ENCODE measurements around the gene IRF1. TPM values are rescaled to one million over a fixed set of nuclear protein-coding genes. Genes with fewer than 3 reads are reported as not detected.

The IRF1 gene
- total and polyA plus RNA-seq, 2 experiments from 2014 or later, result 5.7 to 6.0 TPM

DNA sequence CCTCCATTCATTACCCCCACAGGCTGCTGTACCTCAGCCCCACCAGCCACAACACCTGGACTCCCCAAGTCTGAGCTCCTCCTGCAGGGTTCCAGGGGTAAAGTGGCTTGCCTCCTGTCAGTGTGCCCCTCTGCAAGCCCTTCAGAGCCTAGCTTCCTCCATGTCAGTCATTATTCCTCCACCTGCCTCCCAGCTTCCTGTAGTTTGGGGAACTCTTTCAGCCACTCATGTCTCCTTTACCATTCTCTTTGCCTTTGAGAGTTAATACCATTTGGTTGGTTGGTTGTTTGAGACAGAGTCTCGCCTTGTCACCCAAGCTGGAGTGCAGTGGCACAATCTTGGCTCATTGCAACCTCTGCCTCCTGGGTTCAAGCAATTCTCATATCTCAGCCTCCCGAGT lies 36.2 kb downstream of the IRF1 start:
- H3K27ac ChIP-seq, result no peak overlapping the region
- H3K27me3 ChIP-seq, result no peaks in the 10 kb centered on the region
- H3K4me1 ChIP-seq (ENCODE audit: low read depth), result no peaks in the 10 kb centered on the region

DNA sequence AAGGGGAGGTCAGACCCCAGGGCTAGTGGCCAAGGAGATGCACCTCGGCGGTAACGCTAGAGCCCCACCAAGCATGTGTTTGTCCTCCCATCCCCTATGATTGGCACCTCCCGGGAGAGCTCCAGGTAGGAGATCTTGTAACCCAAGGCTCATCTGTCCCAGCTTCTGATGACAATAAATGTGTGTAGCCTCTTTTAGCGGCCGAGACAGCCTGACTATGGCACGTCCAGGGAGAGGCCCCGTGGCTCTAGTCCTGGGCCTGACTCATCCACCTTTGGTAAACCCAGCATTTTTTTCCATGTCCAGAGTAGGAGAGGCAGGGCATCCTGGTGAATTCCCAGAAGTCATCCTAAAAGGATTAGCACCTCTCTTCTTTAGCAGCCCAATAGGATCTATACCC lies 39.2 kb downstream of the IRF1 start:
- no peaks in the 10 kb centered on the region for H3K4me1 ChIP-seq (ENCODE audit: low read depth)
- H3K9me3 ChIP-seq (ENCODE audit: low read depth), result no peaks in the 10 kb centered on the region
- H3K27ac ChIP-seq, result no peak overlapping the region
- no peak for DNase-seq (ENCODE audit: low read depth in 1 of 2, low spot score in 1 of 2)
- no peak overlapping the region for H3K4me3 ChIP-seq
- TF ChIP-seq, protein P1, sequence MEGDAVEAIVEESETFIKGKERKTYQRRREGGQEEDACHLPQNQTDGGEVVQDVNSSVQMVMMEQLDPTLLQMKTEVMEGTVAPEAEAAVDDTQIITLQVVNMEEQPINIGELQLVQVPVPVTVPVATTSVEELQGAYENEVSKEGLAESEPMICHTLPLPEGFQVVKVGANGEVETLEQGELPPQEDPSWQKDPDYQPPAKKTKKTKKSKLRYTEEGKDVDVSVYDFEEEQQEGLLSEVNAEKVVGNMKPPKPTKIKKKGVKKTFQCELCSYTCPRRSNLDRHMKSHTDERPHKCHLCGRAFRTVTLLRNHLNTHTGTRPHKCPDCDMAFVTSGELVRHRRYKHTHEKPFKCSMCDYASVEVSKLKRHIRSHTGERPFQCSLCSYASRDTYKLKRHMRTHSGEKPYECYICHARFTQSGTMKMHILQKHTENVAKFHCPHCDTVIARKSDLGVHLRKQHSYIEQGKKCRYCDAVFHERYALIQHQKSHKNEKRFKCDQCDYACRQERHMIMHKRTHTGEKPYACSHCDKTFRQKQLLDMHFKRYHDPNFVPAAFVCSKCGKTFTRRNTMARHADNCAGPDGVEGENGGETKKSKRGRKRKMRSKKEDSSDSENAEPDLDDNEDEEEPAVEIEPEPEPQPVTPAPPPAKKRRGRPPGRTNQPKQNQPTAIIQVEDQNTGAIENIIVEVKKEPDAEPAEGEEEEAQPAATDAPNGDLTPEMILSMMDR (IDR thresholded peaks at IDR 0.05; ENCODE audit: low read depth, low read length), result no peak
- H3K36me3 ChIP-seq, result no peaks in the 10 kb centered on the region
- no peaks in the 10 kb centered on the region for H3K27me3 ChIP-seq

More for the DNA sequence above, 36.2 kb downstream of the IRF1 start:
- Histone ChIP-seq H3K36me3 (no peaks in the 10 kb centered on the region), H3K9me3 (ENCODE audit: low read depth) (no peaks in the 10 kb centered on the region), H3K4me3 (no peak overlapping the region)
- DNase-seq (ENCODE audit: low read depth in 1 of 2, low spot score in 1 of 2), result no peak
- TF ChIP-seq, protein P1 (IDR thresholded peaks at IDR 0.05; ENCODE audit: low read depth, low read length), result no peak

DNA sequence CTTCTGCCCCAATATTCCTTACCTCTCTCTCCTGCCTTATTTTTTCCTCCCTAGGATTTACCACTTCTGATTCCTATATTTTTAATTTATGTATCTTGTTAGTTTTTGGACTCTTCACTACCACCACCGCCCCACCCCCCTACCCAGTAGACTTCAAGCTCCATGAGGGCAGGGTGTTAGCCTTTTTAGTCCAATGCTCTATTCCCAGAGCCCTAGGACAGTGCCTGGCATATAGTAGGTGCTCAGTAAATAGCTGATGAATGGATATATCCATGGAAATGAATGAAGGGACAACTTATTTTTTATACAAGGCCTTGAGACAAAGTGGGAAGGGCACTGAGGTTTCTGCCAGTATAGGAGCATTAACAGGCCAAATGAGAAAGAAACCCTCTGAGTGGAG lies 41.5 kb downstream of the IRF1 start:
- no peak for DNase-seq (ENCODE audit: low read depth in 1 of 2, low spot score in 1 of 2)
- Histone ChIP-seq H3K27me3 (no peaks in the 10 kb centered on the region), H3K4me1 (ENCODE audit: low read depth) (no peaks in the 10 kb centered on the region), H3K27ac (no peak overlapping the region), H3K4me3 (no peak overlapping the region), H3K9me3 (ENCODE audit: low read depth) (no peaks in the 10 kb centered on the region), H3K36me3 (no peaks in the 10 kb centered on the region)
- TF ChIP-seq, protein P1 (IDR thresholded peaks at IDR 0.05; ENCODE audit: low read depth, low read length), result no peak

DNA sequence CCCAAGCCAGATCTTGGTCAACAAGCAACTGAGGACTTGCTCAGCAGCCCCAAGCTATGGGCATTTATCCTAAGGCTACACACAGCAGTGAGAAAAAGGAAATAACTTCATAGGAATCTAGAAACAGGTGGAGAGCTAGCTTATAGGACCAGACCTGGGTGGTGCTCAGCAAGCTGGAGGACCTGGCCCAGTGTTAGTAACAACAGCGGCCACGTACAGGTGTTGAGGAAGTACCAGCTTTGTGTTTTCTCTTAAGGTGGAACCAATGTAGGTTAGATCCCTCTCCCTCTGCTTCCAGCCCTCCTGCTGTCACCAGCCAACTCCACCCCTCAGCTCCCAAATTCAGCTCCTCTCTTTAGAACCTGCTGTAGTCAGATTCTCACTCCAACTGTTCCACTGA lies 43.4 kb downstream of the IRF1 start:
- H3K9me3 ChIP-seq (ENCODE audit: low read depth), result no peaks in the 10 kb centered on the region
- H3K36me3 ChIP-seq, result no peaks in the 10 kb centered on the region
- DNase-seq (ENCODE audit: low read depth in 1 of 2, low spot score in 1 of 2), result no peak
- no peaks in the 10 kb centered on the region for H3K4me1 ChIP-seq (ENCODE audit: low read depth)
- TF ChIP-seq, protein P1 (IDR thresholded peaks at IDR 0.05; ENCODE audit: low read depth, low read length), result no peak
- H3K4me3 ChIP-seq, result no peak overlapping the region
- H3K27me3 ChIP-seq, result no peaks in the 10 kb centered on the region
- H3K27ac ChIP-seq, result no peak overlapping the region

DNA sequence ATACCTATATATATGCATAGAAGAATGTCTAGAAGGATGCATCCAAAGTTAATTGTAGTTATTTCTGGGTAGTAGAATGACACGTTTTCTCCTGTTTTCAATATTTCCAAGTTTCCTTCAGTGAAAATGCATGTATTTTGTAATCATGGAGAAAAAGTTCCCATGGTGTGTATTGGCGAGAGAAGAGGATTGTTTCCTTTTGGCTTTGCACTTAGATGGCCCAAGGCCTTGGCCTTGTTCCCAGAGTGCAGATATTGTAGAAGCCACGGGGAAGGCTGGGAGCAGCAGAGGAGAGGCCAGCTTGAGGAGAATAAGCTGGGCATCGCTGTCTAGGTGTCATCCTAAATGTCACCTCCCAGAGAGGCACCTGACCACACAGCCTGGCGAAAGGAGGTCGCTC lies 44.0 kb downstream of the IRF1 start:
- no peak overlapping the region for H3K27ac ChIP-seq
- TF ChIP-seq, protein P1 (IDR thresholded peaks at IDR 0.05; ENCODE audit: low read depth, low read length), result no peak
- no peak overlapping the region for H3K4me3 ChIP-seq
- DNase-seq (ENCODE audit: low read depth in 1 of 2, low spot score in 1 of 2), result peak in 1 of 2 donors; percentile 94
- H3K4me1 ChIP-seq (ENCODE audit: low read depth), result no peaks in the 10 kb centered on the region
- H3K27me3 ChIP-seq, result no peaks in the 10 kb centered on the region
- no peaks in the 10 kb centered on the region for H3K9me3 ChIP-seq (ENCODE audit: low read depth)
- H3K36me3 ChIP-seq, result no peaks in the 10 kb centered on the region

DNA sequence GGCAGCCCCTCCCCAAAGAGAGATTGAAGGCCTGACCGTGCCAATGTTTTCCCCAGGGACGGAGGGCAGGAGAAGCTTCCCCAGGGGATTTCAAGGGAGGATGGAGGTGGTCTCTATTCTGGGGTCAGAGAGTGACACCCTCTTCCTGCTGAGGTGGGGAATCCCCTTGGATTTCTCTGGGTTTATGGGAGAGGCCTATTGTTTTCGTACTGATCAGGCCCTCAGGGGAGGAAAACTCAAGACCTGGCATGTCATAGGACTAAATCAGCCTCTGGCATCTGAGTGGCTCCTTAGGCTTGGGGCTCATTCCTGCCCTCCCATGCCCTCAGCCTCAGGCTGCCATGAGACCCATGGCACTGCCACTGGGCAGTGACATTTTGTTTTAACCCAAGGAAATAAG lies 44.6 kb downstream of the IRF1 start:
- no peaks in the 10 kb centered on the region for H3K9me3 ChIP-seq (ENCODE audit: low read depth)
- H3K27ac ChIP-seq, result no peak overlapping the region
- no peak for DNase-seq (ENCODE audit: low read depth in 1 of 2, low spot score in 1 of 2)
- no peaks in the 10 kb centered on the region for H3K4me1 ChIP-seq (ENCODE audit: low read depth)
- H3K27me3 ChIP-seq, result no peaks in the 10 kb centered on the region
- no peak overlapping the region for H3K4me3 ChIP-seq
- no peaks in the 10 kb centered on the region for H3K36me3 ChIP-seq
- TF ChIP-seq, protein P1 (IDR thresholded peaks at IDR 0.05; ENCODE audit: low read depth, low read length), result no peak
